Measurements from ENCODE around the gene WNK3.
"Not testable (repeated sequence)": the region's sequence is repeated elsewhere in the genome, so short reads cannot be mapped to it uniquely, and the experiment has no call there.

WNK3 gene

GRCh38 chrX:54357414-54358377 lies at the start of gene WNK3:
Gene WNK3 (minus strand): TSS chrX:54358046.
- DNase-seq: peak in 54 of 56 donors; percentile 2 to 79 (median 56)

- no peak for DNase-seq
Measured at GRCh38 chrX:54407266-54407665, 49.4 kb upstream of the WNK3 start.

GRCh38 chrX:54397113-54397512 lies 39.3 kb upstream of the WNK3 start:
- no peak for DNase-seq

GRCh38 chrX:54386314-54386713 lies 28.5 kb upstream of the WNK3 start:
- DNase-seq: no peak

- not testable (repeated sequence) for DNase-seq
Measured at GRCh38 chrX:54384661-54385060, 26.8 kb upstream of the WNK3 start.

- DNase-seq: no peak
Measured at GRCh38 chrX:54359408-54359807, 1.6 kb upstream of the WNK3 start.

GRCh38 chrX:54358424-54359211 lies 772 bp upstream of the WNK3 start:
- peak; percentile 12 to 87 (median 68) for DNase-seq

GRCh38 chrX:54352677-54353076 lies 5.2 kb downstream of the WNK3 start:
- DNase-seq: no peak

- DNase-seq: not testable (repeated sequence)
Measured at GRCh38 chrX:54337383-54337782, 20.5 kb downstream of the WNK3 start.

- DNase-seq: no peak
Measured at GRCh38 chrX:54325077-54325476, 32.8 kb downstream of the WNK3 start.

GRCh38 chrX:54320067-54320466 lies 37.8 kb downstream of the WNK3 start:
- no peak for DNase-seq

- DNase-seq: no peak
Measured at GRCh38 chrX:54306379-54306778, 51.5 kb downstream of the WNK3 start.

- DNase-seq: no peak
Measured at GRCh38 chrX:54301516-54301915, 56.3 kb downstream of the WNK3 start.

- DNase-seq: no peak
Measured at GRCh38 chrX:54294306-54294705, 63.5 kb downstream of the WNK3 start.

- no peak for DNase-seq
Measured at GRCh38 chrX:54292755-54293154, 65.1 kb downstream of the WNK3 start.

GRCh38 chrX:54291758-54292157 lies 66.1 kb downstream of the WNK3 start:
- no peak for DNase-seq

- DNase-seq: no peak
Measured at GRCh38 chrX:54288968-54289367, 68.9 kb downstream of the WNK3 start.

- DNase-seq: peak in 8 of 56 donors; percentile 0 to 7 (median 4)
Measured at GRCh38 chrX:54288277-54288676, 69.6 kb downstream of the WNK3 start.

GRCh38 chrX:54281676-54282075 lies 76.2 kb downstream of the WNK3 start:
- DNase-seq: no peak

GRCh38 chrX:54280466-54280865 lies 77.4 kb downstream of the WNK3 start:
- DNase-seq: no peak

- DNase-seq: no peak
Measured at GRCh38 chrX:54271664-54272063, 86.2 kb downstream of the WNK3 start.

GRCh38 chrX:54248309-54248708 lies 109.5 kb downstream of the WNK3 start:
- no peak for DNase-seq
